Muscle of back (tissue), 13 donors: ENCODE results near the gene IQCF5. TPM values are rescaled to one million over a fixed set of nuclear protein-coding genes. Genes with fewer than 3 reads are reported as not detected.
"Not testable (repeated sequence)": the region's sequence is repeated elsewhere in the genome, so short reads cannot be mapped to it uniquely, and the experiment has no call there.

Source experiments
- DNase-seq, 3 donors: peaks; one replicate each; pipeline versions ENCODE4 v3.0.0 to v3.0.0-alpha.2; 2013
- long read RNA-seq, 9 donors: transcript quantifications; one replicate each; lab custom pipeline, GENCODE V29; 2026
- polyA plus RNA-seq, 10 donors: library from polyadenylated mRNA; unstranded; fragments of 120-200 nt; gene quantifications; one replicate each; pipeline ENCODE4 v1.2.1, GENCODE V29; 2013; ENCODE audit not compliant: insufficient read length in 10 of 10

Gene IQCF5
- not detected for polyA plus RNA-seq
- long read RNA-seq, donor 1, result 0 reads
- long read RNA-seq, donor 2, result 0 reads
- long read RNA-seq, donor 3, result 0 reads
- long read RNA-seq, donor 4, result 0 reads
- long read RNA-seq, donor 5, result 0 reads
- long read RNA-seq, donor 6, result 0 reads
- long read RNA-seq, donor 7, result 0 reads
- long read RNA-seq, donor 8, result 0 reads
- long read RNA-seq, donor 9, result 0 reads

DNA sequence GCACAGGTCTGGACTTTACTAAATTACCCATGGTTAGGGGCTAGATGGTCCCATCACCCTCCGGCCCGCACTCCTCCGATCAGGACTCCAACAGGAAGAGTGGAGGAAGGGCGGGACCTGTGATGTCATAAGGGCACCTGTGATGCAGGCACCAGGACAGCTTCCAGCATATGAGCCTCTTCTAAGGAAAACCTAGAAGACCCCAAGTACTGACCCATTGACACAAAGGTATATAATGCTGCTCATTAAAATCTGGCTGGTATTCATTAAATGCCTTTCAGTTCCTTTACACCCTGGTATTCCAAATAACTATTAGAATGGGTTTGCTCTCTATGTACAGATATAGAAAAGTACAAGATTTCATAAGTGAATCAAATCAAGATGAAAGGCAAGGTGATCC is at the start of gene IQCF5:
Gene IQCF5 (minus strand): TSS at position 101 of the 400 bp plus-strand sequence. CDS start 70 bp downstream, at position 31.
- DNase-seq, result no peak

DNA sequence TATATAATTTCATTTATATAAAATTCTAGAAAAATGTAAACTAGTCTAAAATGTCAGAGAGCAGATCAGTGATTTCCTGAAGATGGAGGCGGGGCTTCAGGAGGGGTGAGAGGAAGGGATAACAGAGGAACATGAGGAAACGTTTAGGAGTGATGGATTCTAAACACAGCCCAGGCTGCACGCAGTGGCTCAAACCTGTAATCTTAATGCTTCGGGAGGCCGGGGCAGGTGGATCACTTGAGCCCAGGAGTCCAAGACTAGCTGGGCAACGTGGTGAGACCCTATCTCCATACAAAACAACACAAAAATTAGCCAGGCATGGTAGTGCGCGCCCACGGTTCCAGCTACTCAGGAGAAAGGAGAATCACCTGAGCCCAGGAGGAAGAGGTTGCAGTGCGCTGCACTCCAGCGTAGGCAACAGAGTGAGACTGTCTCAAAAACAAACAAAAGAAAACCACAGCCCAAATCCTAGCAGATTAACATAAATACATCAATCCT is 45.7 kb upstream of the IQCF5 start:
- DNase-seq, result no peak

DNA sequence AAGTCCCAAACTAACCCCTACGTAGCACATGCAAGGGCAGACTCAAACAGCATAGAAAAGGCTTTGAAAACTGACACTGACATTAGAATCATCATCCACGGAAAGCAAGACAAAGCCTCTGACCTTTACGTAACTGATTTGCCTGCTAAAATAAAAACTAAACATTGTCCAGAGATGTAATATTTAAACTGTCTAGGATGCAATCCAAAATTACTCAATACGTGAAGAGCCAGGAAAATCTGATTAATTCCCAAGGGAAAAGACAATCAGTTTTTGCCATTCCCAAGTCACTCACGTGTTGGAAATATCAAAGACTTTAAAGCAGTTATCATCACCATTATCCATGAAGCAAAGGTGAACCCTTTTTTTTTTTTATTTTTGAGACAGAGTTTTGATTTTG is 41.0 kb upstream of the IQCF5 start:
- no peak for DNase-seq

DNA sequence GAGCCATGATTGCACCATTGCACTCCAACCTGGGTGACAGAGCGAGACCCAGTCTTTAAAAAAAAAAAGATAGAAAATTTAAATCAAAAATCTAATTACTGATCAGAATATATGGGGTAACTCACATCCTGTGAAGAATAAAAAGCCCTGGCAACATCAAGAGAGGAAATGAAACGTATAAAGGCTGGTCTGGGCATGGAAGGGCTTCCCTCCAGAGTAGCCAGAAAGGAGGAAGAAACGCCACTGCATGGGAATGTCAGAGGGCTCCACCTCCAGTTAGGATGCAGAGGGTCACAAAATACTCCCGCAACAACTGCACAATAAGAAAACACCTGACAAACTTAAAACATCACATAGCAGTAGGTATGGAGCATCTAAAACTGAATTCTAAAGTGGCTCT is 32.6 kb upstream of the IQCF5 start:
- DNase-seq, result no peak

DNA sequence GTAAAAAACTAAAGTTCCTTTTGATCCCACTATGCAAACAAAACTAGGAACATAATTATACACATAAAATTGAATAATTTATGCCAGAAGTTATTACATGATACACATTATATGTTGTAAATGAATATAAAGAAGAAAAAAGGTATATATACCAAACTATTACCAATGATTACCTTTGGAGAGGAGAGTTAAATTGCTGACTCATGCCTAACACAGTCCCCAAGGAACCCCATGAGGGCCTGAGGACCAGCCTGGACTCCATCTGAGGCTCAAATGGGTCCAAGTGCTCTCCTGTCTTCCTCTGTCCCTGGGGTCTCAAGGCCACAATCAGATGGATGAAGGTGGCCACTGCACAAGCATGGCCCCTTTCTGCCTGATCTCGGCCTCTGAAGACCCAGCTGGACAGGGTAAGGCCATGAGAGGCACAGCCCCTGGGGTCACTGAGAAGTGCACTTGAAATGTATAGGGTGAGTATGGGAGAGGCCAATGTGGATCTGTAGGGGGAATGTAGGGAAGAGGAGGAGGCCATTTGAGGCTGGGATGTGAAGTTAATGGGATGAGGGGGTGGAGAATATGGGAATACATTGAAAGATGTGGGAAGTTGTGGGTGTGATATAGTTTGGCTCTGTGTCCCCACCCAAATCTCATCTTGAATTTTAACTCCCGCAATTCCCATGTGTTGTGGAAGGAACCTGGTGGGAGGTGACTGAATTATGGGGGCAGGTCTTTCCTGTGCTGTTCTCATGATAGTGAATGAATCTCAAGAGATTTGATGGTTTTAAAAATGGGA is 28.8 kb upstream of the IQCF5 start:
- DNase-seq, result no peak

DNA sequence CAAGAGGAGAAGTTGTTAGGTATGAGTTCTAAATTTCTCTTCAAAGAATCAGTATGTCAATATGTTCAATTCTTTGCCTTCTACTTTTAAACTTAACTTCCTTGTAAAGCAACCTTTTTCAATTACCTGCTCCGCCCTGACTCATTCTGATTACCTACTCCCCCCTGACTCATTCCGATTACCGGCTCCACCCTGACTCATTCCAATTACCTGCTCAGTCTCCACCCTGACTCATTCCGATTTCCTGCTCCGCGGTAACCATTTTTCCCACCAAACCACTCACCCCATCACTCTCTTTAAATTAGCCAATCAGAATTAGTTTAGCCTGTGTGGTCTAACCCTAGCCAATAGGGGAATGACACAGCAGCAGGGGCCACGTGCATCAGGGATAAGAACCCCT is 27.0 kb upstream of the IQCF5 start:
- not testable (repeated sequence) for DNase-seq

DNA sequence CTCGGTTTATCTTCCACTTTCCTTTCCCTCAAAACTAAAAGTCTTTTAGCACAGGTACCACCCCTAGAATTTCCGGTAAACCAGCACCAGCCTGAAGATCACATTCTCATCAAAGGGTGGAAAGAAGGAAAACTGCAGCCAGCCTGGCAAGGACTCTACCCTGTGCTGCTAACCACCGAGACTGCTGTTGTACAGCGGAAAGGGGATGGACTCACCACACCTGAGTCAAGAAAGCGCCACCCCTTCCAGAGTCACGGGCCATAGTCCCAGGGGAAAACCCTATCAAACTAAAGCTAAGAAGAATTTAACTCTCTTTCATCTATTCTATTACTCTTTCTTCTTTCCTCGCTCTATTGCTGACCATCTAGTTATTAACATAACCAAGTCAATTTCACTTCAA is 24.6 kb upstream of the IQCF5 start:
- not testable (repeated sequence) for DNase-seq

DNA sequence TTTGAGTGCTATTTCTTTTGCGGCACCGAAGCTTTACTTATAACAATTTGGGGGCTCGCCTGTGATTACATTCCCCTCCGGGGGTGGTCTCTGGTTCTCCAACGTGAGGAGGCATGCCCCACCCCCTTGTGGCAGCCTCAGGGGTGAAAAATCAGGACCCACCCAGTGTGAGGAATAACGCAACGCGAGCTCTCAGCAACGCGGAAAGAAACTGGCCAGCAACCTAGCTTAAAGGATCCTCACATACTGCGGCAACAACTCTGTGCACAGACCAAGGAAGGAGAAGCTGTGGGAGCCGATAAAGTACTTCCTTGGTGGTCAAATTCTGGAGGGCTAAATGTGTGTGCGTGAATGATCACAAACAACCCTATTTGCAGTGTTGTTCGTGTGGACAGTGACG is 22.0 kb upstream of the IQCF5 start:
- DNase-seq, result no peak

DNA sequence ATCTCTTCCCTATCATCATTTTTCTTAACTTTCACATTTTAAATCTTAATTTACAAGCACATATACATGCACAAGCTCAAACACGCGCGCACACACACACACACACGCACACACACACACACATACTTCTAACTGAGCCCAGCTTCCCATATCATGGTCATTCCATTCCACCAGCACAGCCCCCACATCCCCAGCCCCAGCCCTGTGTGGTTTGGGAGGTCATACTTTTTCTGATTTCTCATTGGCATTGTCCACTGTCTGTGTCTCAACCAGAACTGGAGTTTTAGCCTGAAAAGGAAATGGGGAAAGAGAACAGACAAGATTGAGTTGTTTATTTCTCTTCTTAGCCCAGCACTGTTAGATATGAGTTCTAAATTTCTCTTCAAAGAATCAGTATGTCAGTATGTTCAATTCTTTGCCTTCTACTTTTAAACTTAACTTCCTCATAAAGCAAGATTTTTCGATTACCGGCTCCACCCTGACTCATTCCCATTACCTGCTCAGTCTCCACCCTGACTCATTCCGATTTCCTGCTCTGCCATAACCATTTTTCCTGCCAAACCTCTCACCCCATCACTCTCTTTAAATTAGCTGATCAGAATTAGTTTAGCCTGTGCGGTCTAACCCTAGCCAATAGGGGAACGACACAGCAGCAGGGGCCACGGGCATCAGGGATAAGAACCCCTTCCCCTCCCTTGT is 21.4 kb upstream of the IQCF5 start:
- DNase-seq, result no peak

DNA sequence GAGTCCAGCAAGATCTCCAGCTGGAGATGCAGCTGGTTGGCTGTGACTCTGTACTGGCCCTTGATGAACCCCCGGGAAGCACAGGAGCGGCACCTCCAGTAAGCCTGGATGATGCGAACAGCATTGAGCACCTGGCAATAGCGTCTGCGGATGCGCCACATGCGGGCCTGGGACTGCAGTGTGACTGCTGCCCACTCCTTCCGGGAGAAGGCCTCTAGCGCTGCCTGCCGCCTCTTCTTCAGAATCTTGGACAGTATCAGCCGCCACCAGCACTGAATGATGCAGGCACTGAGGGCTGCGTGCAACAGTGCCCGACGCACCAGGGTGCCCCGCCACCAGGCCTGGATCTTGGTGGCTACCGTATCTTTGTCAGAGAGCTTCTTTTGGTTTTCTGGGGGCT is 19.5 kb upstream of the IQCF5 start:
- DNase-seq, result no peak

DNA sequence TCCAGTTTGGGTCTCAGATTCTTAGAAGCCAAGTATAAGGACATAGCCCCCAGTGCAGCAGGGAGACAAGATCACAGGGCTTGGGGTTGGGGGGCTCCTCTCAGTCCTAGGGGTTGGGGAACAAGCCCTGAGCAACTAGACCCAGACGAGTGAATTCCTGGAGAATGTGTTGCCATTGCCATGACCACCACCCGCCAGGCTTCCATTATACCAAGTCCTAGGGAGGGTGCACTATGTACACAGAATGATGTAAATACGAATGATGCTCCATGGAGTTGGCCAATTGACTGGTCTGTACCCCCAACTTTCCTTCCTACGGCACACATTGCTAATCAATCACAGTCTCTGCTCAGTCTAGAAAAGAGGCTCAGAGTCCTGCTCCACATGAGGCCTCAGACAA is 19.0 kb upstream of the IQCF5 start:
- DNase-seq, result no peak

DNA sequence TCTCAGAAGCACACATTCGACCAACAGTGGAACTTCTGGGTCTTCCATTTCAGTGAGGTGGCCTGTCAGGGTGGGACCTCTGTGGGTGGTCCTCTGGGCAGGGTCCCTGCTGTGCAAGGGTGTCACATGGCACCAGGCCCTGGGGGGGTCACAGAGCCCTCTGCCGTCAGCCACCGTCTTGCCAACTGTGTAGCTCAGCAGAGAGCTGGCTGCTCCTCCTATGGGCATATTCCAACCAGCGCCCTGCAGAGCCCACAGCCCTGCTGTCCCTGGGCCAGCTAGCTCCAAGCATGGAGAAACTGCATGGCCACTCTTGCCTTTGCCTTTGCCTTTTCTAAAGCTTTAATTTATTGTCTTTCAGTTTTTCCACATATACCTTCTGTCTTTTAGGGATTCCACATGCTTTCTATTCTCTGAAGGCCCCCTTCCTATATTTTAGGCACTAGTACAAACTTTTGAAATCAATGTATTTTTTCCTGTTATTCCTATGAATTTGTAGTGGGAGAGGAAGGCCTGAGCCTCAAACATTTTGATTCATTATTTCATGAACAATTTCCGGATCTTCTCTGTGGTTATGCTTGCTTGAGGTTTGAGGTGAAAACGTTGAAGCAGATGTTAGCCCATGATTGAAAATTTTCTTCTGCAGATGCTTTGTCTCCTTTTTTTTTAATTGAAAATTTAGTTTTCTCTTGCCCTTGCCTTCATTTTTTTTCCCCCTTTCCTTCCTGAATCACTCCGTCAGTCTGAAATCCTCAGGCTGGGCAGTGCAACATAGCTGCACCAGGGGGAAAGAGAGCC is 16.0 kb upstream of the IQCF5 start:
- no peak for DNase-seq

DNA sequence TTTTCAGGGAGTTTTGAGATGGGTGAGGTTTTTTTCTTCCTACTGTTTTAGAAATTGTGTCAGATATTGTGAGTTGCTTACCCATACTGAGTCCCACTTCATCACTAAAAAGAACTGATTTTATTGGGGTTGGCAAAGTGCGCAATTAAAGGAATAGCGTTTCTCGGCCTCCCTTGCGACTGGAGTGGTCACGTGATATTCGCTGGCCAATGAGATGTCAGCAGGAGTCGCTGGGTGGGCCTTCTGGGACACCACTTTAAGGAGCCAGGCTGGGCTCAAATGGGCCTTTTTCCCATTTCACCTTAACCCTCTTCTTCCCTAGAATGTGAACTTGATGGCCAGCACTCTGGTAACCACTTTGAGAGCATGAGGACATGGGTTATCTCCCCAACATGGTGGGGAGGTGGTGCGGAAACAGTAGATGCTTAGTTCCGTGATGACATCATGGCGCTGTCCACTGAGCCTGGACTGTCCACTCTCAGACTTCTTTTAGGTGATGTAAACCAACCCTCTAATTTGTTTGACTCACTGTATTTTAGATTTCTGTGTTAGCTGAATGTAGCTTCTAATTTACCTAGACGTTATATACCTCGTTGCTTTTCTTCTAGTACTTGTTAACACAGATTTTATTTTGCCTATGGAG is 13.2 kb upstream of the IQCF5 start:
- DNase-seq, result no peak

DNA sequence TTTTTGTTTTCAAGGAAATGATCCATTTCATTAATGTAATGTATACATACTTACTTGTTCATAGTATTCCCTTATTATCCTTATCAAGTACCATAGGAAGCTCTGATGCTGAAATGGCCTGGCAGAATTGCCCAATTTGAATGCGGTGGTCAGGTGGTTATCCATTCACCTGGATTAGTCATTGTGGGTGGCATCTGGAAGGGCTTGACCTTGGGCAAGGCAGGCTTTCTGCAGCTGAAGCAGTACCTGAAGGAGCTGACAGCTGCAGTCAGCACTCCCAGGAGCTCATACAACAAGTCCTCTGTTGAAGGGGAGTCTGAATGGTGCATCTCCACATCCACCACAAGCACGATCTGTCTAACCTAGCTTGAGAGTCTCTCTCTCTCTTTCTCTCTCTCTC is 12.2 kb upstream of the IQCF5 start:
- no peak for DNase-seq

DNA sequence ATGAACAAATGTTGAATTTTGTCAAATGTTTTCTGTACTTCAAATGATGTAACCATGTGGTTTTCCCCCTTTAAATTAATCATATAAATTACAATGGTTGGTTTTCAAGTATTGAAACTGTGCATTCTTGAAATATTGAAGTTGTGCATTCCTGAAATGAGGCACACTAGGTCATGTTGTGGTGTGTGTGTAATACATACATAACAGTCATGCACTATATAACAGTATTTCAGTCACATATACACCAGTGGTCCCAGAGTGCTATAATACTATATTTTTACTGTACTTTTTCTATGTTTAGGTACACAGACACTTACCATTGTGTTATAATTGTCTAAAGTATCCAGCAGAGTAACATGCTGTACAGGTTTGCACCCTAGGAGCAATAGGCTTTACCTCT is 11.0 kb upstream of the IQCF5 start:
- no peak for DNase-seq

DNA sequence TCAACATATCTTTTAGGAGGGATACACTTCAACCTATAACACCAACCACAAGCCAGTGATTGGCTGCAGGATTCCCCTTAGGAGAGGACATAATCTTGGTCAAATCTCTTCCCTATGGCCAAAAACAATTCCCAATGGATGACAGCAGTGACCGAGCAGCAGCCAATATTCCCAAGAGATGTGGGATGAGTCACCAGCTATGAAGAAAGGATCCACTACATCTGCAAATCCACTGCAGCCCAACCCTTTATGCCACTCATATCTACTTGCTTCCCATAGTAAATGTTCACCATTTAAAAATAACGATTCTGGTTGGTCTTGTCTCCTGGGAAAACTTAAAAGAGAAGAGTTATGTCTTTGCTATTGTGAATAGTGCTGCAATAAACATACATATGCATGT is 4.5 kb upstream of the IQCF5 start:
- no peak for DNase-seq

DNA sequence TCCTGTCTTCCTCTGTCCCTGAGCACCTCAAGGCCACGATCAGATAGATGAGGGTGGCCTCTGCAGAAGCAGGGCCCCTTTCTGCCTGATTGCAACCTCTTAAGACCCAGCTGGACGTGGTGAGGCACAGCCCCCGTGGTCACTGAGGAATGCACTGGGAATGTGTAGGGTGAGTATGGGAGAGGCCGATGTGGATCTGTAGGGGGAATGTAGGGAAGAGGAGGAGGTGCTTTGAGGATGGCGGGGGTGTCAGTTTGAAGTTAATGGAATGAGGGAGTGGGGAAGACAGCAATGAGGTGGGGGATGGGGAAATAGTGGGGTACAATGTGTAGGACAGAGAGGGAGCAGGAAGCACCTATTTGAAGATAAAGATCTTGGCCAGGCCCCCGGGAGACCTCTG is 785 bp upstream of the IQCF5 start:
- DNase-seq, result no peak

DNA sequence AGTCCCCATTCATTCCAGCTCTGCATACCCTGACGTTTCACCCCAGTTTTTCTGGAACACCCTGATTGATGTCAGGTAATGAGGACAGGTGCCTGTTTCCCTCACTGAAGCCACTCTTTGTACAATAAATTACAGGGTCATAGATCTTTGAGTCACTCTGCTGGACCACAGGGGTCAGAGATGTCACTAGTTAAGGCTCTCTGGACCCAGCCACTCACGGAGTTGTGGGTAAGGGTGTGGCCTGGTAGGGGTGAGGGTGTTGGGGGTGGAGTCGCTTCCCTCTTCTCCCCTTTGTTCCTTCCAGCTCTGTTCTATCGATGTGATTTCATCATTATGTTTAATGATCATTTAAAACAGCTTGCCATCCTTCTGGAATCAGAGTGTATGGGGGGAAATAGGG is 512 bp downstream of the IQCF5 start:
- no peak for DNase-seq

DNA sequence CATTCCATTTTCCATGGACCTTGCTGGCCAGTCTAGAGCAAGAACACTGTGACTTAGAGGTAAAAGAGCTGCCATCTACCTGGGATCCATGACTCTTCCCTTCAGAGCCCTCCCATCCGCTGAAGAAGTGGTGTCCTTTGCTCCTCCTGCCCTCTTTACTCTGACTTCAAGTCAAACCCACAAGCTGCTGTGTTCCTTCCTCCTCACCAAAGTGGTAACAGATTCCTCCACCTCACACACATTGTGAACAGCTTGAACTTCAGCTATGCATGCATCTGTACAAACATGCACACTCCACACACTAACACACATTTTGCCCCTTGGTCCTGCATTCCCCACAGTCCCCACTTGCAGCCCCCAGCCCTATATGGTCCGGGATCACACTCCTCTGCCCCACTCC is 990 bp downstream of the IQCF5 start:
- DNase-seq, result no peak

DNA sequence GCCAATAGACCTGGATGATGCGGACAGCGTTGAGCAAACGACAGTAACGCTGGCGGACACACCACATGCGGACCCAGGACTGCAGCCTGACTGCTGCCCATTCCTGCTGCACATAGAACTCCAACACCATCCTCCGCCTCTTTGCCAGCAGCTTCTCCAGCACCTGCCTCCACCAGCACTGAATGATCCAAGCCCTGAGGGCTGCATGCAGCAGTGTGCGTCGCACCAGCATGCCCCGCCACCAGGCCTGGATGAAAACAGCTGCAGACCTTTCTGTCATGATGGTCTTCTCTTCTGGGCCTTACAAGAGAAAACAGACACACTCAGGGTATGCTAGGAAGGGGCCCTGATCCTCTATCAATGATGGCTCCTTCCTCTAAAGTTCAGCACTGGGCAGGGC is 1.5 kb downstream of the IQCF5 start:
- DNase-seq, result no peak

DNA sequence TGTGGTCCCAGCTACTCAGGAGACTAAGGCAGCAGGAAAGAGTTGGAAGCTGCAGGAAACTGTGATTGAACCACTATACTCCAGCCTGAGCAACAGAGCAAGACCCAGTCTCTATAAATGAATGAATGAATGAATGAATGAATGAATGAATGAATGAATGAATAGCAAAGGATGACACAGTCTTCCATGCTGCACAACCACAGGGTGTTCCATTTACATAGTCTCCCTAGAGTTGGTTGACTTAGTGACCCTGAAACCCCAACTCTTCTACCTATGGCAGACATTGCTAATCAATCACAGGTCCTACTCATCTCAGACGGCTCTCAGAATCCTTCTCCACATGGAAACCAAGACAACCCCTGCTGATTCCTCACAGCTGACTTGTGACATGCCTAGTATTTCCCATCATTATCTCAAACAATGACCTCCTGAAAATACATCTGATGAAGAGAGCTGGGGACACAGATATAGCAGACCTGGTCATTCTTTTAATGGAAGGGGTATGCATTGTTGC is 2.1 kb downstream of the IQCF5 start:
- no peak for DNase-seq
